Raji (cell line): Measurements from ENCODE around the gene DSC1.

Source experiments
- POLR2A ChIP-seq: IDR thresholded peaks from 2 replicates; pipeline ENCODE4 v1.6.1; 2011; ENCODE audit warnings: low read depth, low read length, control low read depth; ENCODE audit not compliant: insufficient read depth

The DSC1 gene

GRCh38 chr18:31097666-31098065 lies 65.0 kb downstream of the DSC1 start:
- TF ChIP-seq POLR2A = no peak

GRCh38 chr18:31093880-31094279 lies 68.8 kb downstream of the DSC1 start:
- TF ChIP-seq POLR2A = no peak

GRCh38 chr18:31093294-31093693 lies 69.4 kb downstream of the DSC1 start:
- no peak for TF ChIP-seq POLR2A

- TF ChIP-seq POLR2A = no peak
Measured at GRCh38 chr18:31091350-31091749, 71.3 kb downstream of the DSC1 start.

GRCh38 chr18:31088532-31088931 lies 74.1 kb downstream of the DSC1 start:
- TF ChIP-seq POLR2A = no peak

GRCh38 chr18:31079973-31080372 lies 82.7 kb downstream of the DSC1 start:
- no peak for TF ChIP-seq POLR2A
